Measurements from ENCODE around the gene MCCC2. TPM values are rescaled to one million over a fixed set of nuclear protein-coding genes. Genes with fewer than 3 reads are reported as not detected.

MCCC2 gene
- total RNA-seq, 1 experiment from 2014 or later = 46.7 TPM

DNA sequence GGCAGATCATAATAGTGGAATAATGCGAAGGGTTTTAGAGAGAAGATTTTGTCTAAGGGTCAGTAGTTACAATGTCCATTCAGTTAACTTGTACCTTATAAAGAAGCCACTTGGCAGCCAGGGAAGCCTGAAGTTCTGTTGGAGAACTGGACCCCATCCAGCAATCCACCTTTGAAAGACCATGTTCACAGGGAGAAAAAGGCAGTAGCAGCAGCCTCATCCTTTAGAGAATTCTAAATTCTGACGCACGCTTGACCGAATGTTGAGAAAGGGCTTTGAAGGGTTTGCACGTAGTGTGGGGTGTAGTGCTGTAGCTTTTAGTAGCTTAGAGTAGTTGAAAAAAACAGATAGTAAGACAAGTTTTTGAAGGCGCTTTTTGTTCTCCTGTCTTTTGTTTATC lies 42.8 kb downstream of the MCCC2 start:
- Histone ChIP-seq H3K27me3 (replicated peaks; ENCODE audit: insufficient read depth, low read depth, low read length, poor library complexity) (no peaks in the 10 kb centered on the region), H3K9me3 (ENCODE audit: low read depth, low read length, poor library complexity, severe bottlenecking) (no peaks in the 10 kb centered on the region), H3K27ac (ENCODE audit: low read depth, low read length, poor library complexity, severe bottlenecking) (no peak overlapping the region), H3K4me3 (ENCODE audit: low read depth, low read length, poor library complexity, severe bottlenecking) (no peak overlapping the region), H3K4me1 (ENCODE audit: insufficient read depth, low read length, poor library complexity, severe bottlenecking) (no peaks in the 10 kb centered on the region), H3K36me3 (ENCODE audit: insufficient read depth, low read length, poor library complexity, severe bottlenecking) (no peaks in the 10 kb centered on the region)
- no TSS peak for BruUV-seq (replicated peaks)
- ChIA-PET POLR2A (ENCODE audit: low non-redundant PET) (no interaction called here), CTCF (no interaction called here)
- no peak for TF ChIP-seq EZH2 (IDR thresholded peaks at IDR 0.05; ENCODE audit: borderline replicate concordance, low read depth, low read length, poor library complexity, severe bottlenecking)
- TF ChIP-seq, protein P1, sequence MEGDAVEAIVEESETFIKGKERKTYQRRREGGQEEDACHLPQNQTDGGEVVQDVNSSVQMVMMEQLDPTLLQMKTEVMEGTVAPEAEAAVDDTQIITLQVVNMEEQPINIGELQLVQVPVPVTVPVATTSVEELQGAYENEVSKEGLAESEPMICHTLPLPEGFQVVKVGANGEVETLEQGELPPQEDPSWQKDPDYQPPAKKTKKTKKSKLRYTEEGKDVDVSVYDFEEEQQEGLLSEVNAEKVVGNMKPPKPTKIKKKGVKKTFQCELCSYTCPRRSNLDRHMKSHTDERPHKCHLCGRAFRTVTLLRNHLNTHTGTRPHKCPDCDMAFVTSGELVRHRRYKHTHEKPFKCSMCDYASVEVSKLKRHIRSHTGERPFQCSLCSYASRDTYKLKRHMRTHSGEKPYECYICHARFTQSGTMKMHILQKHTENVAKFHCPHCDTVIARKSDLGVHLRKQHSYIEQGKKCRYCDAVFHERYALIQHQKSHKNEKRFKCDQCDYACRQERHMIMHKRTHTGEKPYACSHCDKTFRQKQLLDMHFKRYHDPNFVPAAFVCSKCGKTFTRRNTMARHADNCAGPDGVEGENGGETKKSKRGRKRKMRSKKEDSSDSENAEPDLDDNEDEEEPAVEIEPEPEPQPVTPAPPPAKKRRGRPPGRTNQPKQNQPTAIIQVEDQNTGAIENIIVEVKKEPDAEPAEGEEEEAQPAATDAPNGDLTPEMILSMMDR (conservative IDR thresholded peaks at IDR 0.05; ENCODE audit: low read depth, low read length) = no peak
- intact Hi-C loops (cut with micrococcal nuclease; ENCODE audit: unreplicated experiment) = no loop called here
- no peak for DNase-seq (ENCODE audit: low spot score)

DNA sequence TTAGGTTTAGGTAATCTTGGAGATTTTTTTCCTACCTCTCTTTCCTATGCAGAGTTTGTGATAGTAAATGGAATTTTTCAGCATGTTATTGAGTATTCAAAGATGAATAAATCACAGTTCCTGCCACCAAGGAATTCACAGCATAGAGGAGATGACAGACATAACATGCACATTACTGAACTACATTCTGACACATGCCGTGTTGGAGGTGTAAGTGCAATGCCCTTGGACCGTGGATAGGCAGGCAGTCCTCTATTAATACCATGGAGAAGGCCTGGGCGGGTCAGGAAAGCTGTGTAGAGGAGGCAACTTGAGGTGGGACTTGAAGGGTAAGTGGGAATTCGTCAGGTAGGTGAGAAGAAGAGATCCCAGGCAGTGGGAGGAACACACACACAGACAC lies 43.9 kb downstream of the MCCC2 start:
- Histone ChIP-seq H3K27me3 (replicated peaks; ENCODE audit: insufficient read depth, low read depth, low read length, poor library complexity) (no peaks in the 10 kb centered on the region), H3K36me3 (ENCODE audit: insufficient read depth, low read length, poor library complexity, severe bottlenecking) (no peaks in the 10 kb centered on the region), H3K9me3 (ENCODE audit: low read depth, low read length, poor library complexity, severe bottlenecking) (no peaks in the 10 kb centered on the region), H3K4me1 (ENCODE audit: insufficient read depth, low read length, poor library complexity, severe bottlenecking) (no peaks in the 10 kb centered on the region), H3K27ac (ENCODE audit: low read depth, low read length, poor library complexity, severe bottlenecking) (no peak overlapping the region), H3K4me3 (ENCODE audit: low read depth, low read length, poor library complexity, severe bottlenecking) (no peak overlapping the region)
- no TSS peak for BruUV-seq (replicated peaks)
- TF ChIP-seq EZH2 (IDR thresholded peaks at IDR 0.05; ENCODE audit: borderline replicate concordance, low read depth, low read length, poor library complexity, severe bottlenecking) = no peak
- TF ChIP-seq, protein P1 (conservative IDR thresholded peaks at IDR 0.05; ENCODE audit: low read depth, low read length) = no peak
- CTCF ChIA-PET = no interaction called here
- intact Hi-C loops (cut with micrococcal nuclease; ENCODE audit: unreplicated experiment) = no loop called here
- POLR2A ChIA-PET (ENCODE audit: low non-redundant PET) = no interaction called here
- DNase-seq (ENCODE audit: low spot score) = no peak

DNA sequence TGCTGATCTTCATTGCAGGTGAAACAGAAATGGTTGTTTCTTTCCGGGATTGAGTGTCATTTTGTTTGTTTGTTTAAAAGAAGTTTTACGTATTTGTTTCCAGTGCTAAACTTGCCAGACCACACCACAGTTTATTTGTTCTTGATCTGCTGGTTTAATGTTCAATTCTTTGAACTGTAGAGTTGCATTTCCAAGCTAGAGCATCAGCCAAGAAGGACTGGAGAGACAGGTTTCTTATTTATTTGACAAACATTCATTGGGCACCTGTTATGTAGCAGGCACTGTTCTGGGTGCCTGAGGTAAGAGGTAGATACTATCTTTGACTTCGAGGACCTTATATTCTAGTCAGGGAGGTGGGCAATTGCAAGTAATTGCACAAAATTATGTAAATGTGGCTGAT lies 45.0 kb downstream of the MCCC2 start:
- H3K27me3 ChIP-seq (replicated peaks; ENCODE audit: insufficient read depth, low read depth, low read length, poor library complexity) = no peaks in the 10 kb centered on the region
- H3K4me1 ChIP-seq (ENCODE audit: insufficient read depth, low read length, poor library complexity, severe bottlenecking) = no peaks in the 10 kb centered on the region
- POLR2A ChIA-PET (ENCODE audit: low non-redundant PET) = no interaction called here
- H3K4me3 ChIP-seq (ENCODE audit: low read depth, low read length, poor library complexity, severe bottlenecking) = no peak overlapping the region
- H3K9me3 ChIP-seq (ENCODE audit: low read depth, low read length, poor library complexity, severe bottlenecking) = no peaks in the 10 kb centered on the region
- no peak overlapping the region for H3K27ac ChIP-seq (ENCODE audit: low read depth, low read length, poor library complexity, severe bottlenecking)
- H3K36me3 ChIP-seq (ENCODE audit: insufficient read depth, low read length, poor library complexity, severe bottlenecking) = no peaks in the 10 kb centered on the region
- BruUV-seq (replicated peaks) = no TSS peak
- intact Hi-C loops (cut with micrococcal nuclease; ENCODE audit: unreplicated experiment) = no loop called here
- TF ChIP-seq, protein P1 (conservative IDR thresholded peaks at IDR 0.05; ENCODE audit: low read depth, low read length) = no peak
- TF ChIP-seq EZH2 (IDR thresholded peaks at IDR 0.05; ENCODE audit: borderline replicate concordance, low read depth, low read length, poor library complexity, severe bottlenecking) = no peak
- no peak for DNase-seq (ENCODE audit: low spot score)
- CTCF ChIA-PET = no interaction called here

All from A673 (cell line).